ENCODE measurements around the gene NHLRC1.

Gene NHLRC1

GRCh38 chr6:18139935-18140621, 17.6 kb upstream of the NHLRC1 start:
- no peaks in the 10 kb centered on the region for H3K4me1 ChIP-seq (ENCODE audit: control insufficient read depth, low read length)
- no peaks in the 10 kb centered on the region for H3K9me3 ChIP-seq (ENCODE audit: control insufficient read depth, insufficient read depth, low read length)
- no peaks in the 10 kb centered on the region for H3F3A ChIP-seq (ENCODE audit: control insufficient read depth, insufficient read depth)
- no peaks in the 10 kb centered on the region for H3K79me2 ChIP-seq (ENCODE audit: control insufficient read depth, low read length)
- no peak overlapping the region for H3K4me2 ChIP-seq (ENCODE audit: low read length)
- H3K36me3 ChIP-seq (ENCODE audit: control insufficient read depth, low read length) = no peaks in the 10 kb centered on the region
- no peaks in the 10 kb centered on the region for H3K27me3 ChIP-seq (ENCODE audit: control insufficient read depth, low read length)
- H3K4me3 ChIP-seq (ENCODE audit: low read length) = no peak overlapping the region
- no peaks in the 10 kb centered on the region for H4K20me1 ChIP-seq (ENCODE audit: control insufficient read depth, insufficient read depth, low read depth, low read length)
- no peaks in the 10 kb centered on the region for H3K9me2 ChIP-seq (replicated peaks; ENCODE audit: control insufficient read depth, low read length)
- TF ChIP-seq EZH2phosphoT487 (IDR thresholded peaks at IDR 0.05; ENCODE audit: borderline replicate concordance, low read length) (no peak), CTCF (IDR thresholded peaks at IDR 0.05; ENCODE audit: low read depth, low read length, poor library complexity, severe bottlenecking) (no peak)
- no peak overlapping the region for H3K27ac ChIP-seq (ENCODE audit: low read depth, low read length)

- Histone ChIP-seq H3K79me2 (ENCODE audit: control insufficient read depth, low read length) (no peaks in the 10 kb centered on the region), H3K27ac (ENCODE audit: low read depth, low read length) (no peak overlapping the region), H3K4me1 (ENCODE audit: control insufficient read depth, low read length) (no peaks in the 10 kb centered on the region), H3K4me2 (ENCODE audit: low read length) (no peak overlapping the region), H4K20me1 (ENCODE audit: control insufficient read depth, insufficient read depth, low read depth, low read length) (no peaks in the 10 kb centered on the region), H3K36me3 (ENCODE audit: control insufficient read depth, low read length) (no peaks in the 10 kb centered on the region), H3K9me2 (replicated peaks; ENCODE audit: control insufficient read depth, low read length) (no peaks in the 10 kb centered on the region), H3F3A (ENCODE audit: control insufficient read depth, insufficient read depth) (no peaks in the 10 kb centered on the region), H3K4me3 (ENCODE audit: low read length) (no peak overlapping the region), H3K9me3 (ENCODE audit: control insufficient read depth, insufficient read depth, low read length) (no peaks in the 10 kb centered on the region), H3K27me3 (ENCODE audit: control insufficient read depth, low read length) (no peaks in the 10 kb centered on the region)
- TF ChIP-seq CTCF (IDR thresholded peaks at IDR 0.05; ENCODE audit: low read depth, low read length, poor library complexity, severe bottlenecking) (no peak), EZH2phosphoT487 (IDR thresholded peaks at IDR 0.05; ENCODE audit: borderline replicate concordance, low read length) (no peak)
Measured at GRCh38 chr6:18138906-18139305, 16.4 kb upstream of the NHLRC1 start.

- no peak for TF ChIP-seq EZH2phosphoT487 (IDR thresholded peaks at IDR 0.05; ENCODE audit: borderline replicate concordance, low read length)
- TF ChIP-seq CTCF (IDR thresholded peaks at IDR 0.05; ENCODE audit: low read depth, low read length, poor library complexity, severe bottlenecking) = no peak
- H3K9me3 ChIP-seq (ENCODE audit: control insufficient read depth, insufficient read depth, low read length) = no peaks in the 10 kb centered on the region
- no peaks in the 10 kb centered on the region for H4K20me1 ChIP-seq (ENCODE audit: control insufficient read depth, insufficient read depth, low read depth, low read length)
- H3K27ac ChIP-seq (ENCODE audit: low read depth, low read length) = no peak overlapping the region
- H3K79me2 ChIP-seq (ENCODE audit: control insufficient read depth, low read length) = no peaks in the 10 kb centered on the region
- no peaks in the 10 kb centered on the region for H3K27me3 ChIP-seq (ENCODE audit: control insufficient read depth, low read length)
- H3K9me2 ChIP-seq (replicated peaks; ENCODE audit: control insufficient read depth, low read length) = no peaks in the 10 kb centered on the region
- H3F3A ChIP-seq (ENCODE audit: control insufficient read depth, insufficient read depth) = no peaks in the 10 kb centered on the region
- H3K4me3 ChIP-seq (ENCODE audit: low read length) = no peak overlapping the region
- H3K4me2 ChIP-seq (ENCODE audit: low read length) = no peak overlapping the region
- no peaks in the 10 kb centered on the region for H3K4me1 ChIP-seq (ENCODE audit: control insufficient read depth, low read length)
- H3K36me3 ChIP-seq (ENCODE audit: control insufficient read depth, low read length) = no peaks in the 10 kb centered on the region
Measured at GRCh38 chr6:18136260-18136659, 13.8 kb upstream of the NHLRC1 start.
